Forelimb muscle (tissue), 1 donor: Measurements from ENCODE around the gene TBC1D22A. TPM values are rescaled to one million over a fixed set of nuclear protein-coding genes. Genes with fewer than 3 reads are reported as not detected.

ENCODE experiments used
- DNase-seq: peaks from one replicate; pipeline ENCODE4 v3.0.0-alpha.2; 2013; ENCODE audit warnings: low read depth
- polyA plus RNA-seq: library from polyadenylated mRNA; unstranded; fragments of 120-200 nt; gene quantifications from one replicate; pipeline ENCODE4 v1.2.1, GENCODE V29; 2013; ENCODE audit not compliant: insufficient read length

Gene TBC1D22A
- polyA plus RNA-seq, 1 donor, result 14.2 TPM

DNA sequence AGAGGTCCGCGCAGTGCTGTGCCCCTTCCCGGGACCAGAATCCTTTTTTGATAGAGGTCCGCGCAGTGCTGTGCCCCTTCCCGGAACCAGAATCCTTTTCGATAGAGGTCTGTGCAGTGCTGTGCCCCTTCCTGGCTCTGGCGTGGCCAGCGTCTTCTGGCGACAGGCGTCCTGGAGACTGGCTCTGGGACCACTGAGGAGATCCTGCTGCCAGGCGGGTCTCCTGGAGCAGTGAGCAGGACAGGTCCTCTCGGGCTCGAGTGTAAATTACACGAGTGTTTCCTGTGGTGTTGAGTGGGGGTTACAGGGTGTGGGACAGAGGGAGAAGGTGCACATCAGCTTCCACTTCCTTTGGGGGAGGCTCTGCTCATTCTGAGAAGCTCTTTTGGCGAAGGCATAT lies 98.1 kb downstream of the TBC1D22A start:
- DNase-seq, result no peak

DNA sequence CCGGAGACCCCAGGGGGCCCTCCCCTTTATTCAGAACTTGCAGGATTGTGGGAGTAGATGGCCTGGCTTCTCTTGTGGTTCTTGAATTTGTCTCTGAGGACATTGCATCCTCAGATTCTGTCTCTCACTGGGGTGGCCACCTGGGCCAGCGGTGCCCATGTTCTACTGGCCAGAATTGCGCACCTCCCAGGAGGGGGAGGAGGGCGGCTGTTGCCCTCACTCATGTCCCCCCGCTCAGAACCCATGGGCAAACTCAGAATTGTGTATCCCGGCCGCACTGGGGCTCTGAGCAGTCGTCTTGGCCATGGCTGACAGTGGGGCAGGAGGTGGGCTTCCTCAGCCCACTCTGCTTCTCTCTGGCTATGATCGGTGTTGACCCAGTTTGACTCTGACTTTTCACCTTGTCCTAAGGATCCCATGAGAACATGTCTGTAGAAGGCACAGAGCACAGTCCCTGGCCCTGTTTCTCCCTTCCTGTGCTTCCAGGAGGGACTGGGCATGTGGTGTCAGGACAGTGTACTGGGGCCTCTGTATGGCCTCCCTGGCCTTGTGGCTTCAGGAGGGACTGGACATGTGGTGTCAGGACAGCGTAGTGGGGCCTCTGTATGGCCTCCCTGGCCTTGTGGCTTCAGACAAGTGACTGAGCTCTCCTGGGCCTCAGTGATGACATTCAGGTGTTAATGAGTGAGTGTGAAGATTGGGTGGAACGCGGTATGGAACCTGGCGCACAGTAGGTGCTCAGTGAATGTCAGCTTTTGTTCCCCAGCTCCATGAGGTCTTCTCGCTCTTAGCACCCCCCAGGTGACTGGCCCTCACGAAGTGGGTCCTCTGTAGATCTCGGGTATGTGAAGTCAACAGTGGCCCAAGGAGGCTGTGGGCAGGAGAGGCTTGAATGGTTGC lies 99.3 kb downstream of the TBC1D22A start:
- no peak for DNase-seq

DNA sequence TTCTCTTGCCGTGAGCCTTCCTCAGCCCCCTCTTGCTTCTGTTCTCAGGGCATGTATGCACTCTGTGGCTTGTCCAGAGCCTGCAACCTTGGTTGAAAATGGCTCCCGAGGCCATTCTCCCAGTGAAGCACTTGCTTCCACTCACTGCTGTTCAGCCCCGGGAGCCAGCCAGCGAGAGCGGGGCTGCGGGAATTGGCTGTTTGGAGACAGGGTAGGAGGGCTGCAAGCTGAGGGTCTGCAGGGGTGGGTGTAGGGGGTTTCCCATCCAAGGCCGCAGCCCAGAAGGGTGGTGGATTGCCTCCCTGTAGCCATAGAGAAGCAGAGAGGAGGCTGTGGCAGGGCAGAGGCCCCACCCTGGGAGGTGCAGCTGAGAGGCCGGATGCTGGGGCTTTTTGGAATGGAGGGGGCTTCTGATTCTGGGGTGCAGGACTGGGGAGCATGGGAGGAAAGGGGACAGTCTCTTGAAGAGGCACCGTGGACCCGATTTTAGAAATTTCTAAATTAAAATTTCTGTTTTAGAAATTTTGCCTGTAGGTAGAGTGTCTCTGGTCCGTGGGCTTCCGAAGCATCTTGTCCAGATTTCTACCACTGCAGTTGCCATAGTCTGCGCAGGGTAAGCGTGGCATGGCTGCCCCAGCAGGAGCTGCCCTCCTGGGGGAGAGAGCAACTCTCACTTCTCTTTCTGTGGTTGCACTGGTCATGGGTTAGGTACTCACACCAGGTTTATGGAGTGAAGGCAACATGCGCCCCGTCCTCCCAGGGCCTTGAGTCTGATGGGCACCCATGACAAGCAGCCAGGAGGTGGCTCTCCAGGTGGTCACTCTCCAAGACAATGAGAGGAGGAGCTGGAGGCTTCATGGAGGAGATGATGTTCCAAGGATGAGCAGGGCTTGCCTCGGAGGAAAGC lies 100.2 kb downstream of the TBC1D22A start:
- DNase-seq, result no peak

DNA sequence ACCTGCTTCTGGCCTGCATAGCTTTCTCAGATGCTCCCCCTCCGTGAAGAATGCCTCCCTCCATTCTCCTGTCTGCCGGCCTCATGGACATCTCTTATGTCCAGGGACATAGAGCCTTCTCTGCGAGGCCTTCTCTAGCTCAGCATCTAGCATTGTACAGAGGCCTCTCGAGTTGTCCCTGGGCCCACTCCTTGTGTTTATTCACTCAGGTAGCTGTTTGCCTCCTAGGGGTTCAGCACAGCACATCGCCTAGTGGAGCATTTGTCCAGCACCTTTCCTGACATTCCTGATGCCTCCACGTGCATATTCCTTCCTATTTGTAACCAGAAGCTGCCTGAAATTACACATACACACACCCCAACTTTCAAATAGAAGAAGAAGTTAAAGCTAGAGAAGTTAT lies 101.3 kb downstream of the TBC1D22A start:
- DNase-seq, result no peak

DNA sequence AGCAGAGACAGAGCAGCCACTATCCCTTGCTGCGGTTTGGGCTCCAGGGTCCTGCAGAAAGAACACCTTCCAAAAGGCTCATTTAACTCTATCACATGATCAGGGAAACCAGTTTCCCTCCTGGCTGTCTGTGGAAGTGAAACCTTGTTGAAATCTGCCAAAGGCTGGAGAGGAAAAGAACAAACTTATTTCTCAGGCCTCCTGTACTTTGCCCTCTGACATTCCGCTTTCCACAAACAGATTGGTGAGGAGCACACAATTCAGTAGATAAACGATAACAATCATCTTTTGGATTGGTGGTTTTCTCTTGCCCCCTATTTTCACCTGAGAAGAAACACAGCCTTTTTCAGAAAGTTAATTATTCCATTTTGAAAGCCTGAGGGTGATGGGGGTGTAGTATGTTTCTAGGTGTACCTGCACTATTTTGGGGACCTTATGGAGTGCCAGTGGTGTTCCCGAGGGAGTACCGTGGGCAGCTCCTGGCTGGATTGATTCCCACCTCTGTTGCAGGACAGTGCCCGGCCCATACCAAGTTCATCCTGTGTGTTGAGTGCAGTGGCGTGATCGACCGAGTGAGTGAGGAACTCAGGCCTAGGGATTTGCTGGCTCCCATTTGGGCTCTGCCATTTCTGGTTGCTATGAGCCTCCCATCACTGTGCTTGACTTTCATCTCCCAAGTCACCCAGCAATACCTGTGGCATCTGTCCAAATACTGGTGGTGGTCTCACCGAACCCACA lies 102.0 kb downstream of the TBC1D22A start:
- no peak for DNase-seq

DNA sequence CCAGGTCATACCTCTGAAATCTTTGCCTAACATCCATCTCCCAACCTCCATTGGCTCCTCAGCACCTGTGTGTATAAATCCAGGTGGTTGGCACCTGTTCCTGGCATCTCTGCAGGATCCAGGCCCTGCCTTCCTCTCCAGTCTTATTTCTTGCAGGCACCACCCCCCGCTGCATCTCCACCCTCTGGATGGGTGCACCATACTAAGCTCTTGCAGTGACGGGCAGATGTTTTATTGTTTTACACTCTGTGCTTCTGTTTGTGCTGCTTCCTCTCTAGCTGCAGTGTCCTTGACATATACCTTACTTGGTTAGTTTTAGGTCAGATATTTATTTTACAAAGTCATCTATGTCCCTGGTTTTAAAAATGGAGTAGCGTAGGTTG lies 102.6 kb downstream of the TBC1D22A start:
- no peak for DNase-seq

DNA sequence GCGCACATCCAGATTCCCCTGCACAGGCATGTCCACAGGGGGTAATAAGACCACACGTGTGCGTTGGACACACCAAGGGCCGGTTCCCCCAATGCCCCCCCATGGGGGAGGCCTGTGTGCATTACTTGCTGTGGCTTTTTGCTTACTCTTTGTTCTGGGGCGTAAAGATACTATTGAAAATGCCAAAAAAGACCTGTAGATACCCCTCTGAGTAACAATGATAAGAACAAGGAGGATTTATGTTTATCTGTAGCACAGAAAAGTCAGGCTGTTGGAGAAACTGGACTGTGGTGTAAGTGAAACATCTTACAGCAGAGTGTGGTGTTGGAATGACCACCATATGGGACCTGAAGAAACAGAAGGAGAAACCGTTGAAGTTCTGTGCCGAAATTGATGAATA lies 103.2 kb downstream of the TBC1D22A start:
- no peak for DNase-seq

DNA sequence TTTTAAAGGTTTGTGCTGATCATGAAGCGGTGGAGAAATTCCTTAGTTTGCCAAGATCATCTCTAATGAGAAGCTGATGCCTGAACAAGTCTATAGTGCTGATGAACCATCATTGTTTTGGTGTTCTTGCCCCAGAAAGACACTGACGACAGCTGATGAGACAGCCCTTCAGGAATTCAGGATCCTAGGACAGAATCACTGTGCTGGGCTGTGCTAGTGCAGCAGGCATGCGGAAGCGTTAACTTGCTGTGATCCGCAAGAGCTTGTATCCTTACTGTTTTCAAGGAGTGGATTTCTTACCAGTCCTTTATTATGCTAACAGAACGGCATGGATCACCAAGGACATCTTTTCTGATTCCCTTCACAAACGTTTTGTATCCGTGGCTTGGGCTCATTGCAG lies 104.1 kb downstream of the TBC1D22A start:
- no peak for DNase-seq

DNA sequence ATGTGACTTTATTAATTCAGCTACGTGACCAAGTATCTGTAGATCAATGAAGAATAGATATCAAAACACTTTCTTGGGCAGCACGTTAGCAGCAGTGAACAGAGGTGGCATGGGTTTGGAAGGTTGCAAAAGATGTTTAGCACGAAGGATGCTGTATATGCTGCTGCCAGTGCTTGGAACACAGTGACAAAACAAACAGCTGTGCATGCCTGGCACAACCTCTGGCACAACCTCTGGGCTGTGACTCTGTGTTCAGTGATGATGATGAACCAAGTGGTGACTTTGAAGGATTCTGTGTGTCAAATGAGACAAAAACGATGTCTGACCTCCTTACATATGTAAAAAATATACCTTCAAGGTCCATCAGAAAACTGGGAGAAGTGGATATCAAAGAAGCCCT lies 104.7 kb downstream of the TBC1D22A start:
- DNase-seq, result no peak

DNA sequence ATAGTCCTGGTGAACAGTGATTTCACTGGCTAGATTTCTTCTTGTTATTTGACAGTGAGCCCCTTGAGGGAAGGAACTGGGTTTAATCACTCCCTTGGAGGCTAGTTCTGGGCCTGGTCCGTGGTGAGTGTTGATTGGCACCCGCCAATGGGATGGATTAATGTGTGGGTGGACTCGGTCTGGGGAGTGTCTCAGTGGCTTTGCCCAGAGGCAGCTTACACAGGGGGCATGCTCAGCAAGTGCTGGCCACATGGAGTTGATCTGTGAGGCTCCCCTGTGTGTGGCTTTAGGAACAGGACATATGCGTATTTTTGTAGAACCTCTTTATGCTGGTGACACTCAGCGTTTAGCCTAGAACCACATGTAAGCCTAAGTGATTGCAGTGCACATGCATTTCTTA lies 106.9 kb downstream of the TBC1D22A start:
- DNase-seq, result no peak

DNA sequence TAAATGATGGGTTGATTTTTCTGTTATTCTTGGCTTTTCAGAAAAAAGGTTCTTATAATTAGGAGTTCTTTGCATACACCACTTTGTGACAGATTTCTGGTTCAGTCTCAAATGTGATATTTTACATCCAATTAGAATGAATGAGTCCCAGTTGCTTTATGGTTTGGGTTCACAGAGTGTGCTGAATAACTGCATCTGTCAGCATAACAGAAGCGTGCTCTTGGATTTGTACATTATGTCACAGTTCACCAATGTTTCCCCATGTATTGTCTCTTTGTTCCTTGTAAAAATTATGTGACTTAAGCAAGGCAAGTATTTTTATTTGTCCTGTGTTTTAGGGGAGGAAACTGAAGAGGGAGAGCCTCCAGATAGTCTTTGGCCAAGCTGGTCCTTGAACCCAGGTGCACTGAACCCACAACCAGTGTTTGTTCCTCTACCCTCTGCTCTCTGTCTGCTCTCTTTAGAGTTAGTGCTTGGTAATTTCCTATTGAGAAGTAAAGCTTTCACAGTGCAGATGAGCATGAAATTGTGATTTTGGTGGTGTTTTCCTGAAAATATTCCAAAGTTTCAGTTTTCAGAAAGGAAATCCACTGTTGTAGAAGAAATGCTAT lies 107.5 kb downstream of the TBC1D22A start:
- DNase-seq, result no peak

DNA sequence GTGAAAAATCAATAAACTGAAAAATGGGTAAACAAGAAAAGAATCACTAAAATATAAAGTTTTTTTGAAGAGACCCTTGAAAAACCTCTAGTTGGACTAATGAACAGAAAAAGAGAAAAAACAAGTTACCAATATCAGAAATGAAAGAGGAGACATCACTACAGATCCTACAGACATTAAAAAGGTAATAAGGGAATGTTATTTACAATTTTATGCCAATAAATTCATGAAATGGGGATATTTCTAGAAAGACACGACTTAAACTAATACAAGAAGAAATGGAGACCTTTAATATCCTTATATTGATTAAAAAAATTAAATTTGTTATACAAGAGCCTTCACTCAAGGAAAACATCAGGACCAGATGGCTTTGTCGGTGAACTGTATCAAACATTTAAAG lies 109.4 kb downstream of the TBC1D22A start:
- DNase-seq, result no peak

DNA sequence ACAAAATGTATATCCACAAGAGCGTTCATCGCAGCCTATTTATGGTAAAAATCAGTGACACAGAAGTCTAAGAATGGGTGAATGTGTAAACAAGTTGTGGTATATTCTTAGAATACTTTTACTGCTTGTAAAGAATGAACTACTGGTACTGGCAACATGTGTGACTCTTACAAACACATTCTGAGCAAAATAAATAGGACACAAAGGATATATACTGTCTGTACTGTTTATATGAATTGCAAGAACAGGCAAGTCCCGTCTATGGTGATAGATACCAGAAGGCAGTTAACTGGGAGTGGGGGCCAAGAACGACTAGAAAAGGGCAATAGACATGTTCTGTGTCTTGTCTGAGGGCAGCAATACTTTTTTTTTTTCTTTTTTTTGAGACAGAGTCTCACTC lies 112.6 kb downstream of the TBC1D22A start:
- DNase-seq, result no peak

DNA sequence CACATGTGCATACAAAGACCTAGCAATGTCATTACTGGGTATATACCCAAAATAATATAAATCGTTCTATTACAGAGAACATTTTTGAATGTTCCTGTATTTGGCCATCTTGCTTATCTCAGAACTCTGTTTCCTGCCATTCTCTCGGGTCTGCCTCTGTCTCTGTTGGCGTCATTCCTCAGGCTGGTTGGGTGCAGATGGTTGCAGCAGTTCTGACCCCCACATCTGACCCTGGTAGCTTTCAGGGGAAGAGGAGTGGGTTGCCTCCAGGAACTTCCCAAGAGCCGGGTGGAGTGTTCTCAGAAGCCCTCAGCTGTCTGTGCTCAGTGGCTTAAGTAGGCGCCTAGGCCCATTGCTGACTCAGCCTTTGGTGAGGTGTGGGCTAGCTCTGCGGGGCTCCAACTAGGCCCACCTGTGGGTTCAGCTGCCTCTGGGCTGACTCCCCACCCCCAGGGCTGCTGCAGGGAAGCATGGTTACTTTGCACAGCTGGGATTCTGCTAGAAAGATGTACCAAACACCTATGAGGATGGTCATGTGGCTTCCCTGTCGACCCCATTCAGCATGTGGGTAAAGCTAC lies 114.0 kb downstream of the TBC1D22A start:
- DNase-seq, result no peak

DNA sequence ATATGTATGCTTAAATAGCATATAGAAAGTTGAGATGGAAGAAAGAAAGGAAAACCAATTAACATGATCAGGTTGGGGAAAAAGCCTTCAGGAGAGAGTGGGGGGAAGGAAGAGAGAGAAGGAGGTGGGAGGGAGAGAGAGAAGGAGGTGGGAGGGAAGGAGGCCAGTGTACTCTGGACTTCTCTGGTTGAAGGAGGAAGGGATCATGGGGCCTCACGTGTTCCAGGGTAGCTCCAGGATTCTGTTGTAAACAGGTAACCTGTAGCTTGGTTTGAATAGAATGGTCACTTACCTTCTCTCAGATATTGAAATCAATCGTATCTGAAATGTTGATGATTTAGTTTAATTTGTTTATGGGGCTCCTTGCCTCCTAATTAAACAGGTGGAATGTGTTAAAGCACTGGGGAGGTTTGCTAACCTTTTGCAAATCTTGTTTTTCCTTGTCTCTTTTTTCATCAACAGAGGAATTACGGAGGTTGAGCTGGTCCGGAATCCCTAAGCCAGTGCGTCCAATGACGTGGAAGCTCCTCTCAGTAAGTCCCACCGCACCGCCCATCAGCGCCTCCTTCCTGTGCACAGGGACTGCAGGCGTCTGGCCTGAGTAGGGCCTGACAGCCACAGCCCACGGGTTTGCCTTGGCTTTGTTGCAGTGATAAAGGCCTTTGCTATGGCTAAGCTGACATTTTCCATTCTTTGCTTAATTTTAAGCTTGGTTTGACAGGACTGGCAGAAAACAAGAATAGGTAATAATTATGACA lies 115.9 kb downstream of the TBC1D22A start:
- no peak for DNase-seq

DNA sequence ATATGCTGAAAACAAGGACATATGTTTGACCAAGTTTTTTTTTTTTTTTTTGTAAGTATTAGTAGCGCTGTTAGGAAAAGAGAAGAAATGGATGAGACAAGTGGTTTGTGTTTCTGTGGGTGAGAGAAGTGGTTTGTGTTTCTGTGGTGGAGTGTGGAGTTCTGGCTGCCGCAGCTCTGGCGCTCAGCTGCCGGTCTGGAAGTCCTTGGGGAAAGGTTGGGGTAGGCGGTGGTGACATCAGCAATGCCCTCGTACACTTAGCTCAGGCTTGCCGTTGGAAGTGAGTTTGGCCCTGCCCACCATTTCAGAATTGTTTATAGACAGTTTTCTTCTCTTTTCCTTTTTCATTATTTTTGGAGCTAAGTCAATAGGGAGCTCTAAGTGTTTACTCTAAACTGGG lies 116.6 kb downstream of the TBC1D22A start:
- DNase-seq, result no peak

DNA sequence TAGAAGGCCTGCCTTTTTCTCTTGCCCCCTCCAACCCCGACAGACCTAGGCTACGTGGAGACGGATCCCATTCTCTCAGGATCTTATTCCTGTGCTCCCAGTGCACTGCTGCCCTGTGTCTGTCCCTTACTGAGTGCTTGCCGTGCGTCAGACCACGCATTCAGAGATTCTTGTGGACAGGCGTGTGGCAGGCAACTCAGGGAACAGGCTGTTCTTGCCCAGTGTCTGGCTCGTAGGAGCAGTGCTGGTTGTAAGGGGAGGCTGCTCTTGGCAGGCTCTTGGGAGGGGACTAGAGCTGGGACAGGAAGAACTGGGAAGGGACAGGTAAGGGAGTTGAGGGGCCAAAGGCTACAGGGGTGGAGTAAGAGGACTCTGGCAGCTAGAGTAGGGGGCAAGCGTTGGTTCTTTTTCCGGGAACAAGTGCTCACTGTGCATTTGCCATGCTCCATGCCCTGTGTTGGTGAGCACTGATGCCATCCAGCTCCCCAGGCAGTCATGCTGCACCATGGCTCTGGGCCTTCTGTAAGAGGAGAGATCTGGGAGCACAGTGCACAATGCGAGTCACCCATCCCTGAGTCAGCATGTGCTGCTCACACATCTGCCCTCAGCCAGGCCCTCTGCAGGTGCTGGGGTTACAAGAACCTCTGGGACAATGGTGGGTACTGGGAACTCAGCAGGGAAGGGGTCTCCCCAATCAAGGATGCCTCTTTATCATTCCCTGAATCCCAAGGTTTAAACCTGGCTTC lies 119.1 kb downstream of the TBC1D22A start:
- DNase-seq, result no peak

DNA sequence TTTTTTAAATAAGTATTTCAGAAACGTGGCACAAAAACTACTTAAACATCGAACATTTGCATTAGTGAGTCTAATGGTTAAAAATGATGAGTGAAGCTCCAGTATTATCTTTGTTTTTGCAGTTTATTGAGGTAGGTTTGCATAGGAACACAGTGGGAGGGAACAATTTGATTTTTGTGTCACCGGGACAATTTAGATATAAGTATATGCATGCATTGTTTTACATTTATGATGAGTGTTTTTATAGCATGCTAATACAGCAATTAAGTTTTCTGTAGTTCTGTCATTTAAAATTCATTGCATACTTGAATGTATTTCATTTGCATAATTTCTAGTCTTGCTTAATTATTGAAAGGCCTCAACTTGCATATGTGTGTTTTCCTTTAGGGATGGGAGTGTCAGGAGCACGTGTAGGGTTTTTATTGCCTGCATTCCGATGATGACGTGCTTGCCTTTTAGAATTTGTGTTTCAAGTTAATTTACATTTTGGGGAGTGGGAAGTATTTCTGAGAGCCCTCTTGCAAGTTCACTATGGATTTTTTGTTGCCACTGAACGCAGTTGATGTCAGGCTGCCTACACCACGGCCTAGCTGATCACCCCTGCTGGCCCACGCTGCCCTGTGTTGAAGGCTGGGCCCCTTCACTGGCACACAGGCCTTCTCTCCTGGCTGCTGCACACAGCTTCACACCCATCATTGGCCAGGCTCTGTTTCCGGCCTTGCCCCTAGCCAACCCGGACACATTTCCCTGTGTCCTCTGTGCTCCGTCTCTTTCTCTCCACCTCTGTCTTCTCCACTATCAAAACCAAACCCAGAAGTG lies 120.9 kb downstream of the TBC1D22A start:
- no peak for DNase-seq

DNA sequence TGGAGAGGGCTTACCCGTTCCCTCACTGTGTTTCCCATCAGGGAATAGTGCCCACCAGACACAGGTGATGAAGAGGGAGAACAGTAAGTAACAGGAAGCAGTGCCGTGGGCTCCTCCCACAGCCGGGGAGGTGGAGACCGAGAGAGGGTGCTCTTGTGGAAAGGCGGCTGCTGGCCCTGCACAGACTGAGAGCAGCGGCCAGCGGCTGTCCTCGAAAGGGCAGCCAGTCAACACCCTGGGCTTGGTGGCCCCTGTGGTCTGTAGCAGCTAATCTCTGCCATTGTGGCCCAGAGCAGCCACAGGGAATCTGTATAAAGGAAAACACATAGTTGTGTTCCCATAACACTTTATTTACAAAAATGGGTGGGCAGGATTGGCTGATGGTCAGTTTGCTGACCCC lies 121.9 kb downstream of the TBC1D22A start:
- no peak for DNase-seq
